ENCODE data around the gene RXRA. TPM values are rescaled to one million over a fixed set of nuclear protein-coding genes. Genes with fewer than 3 reads are reported as not detected.

Gene RXRA
- total and polyA plus RNA-seq, 2 of the 13 experiments (the other 11 are each of a cell fraction or from before 2014, with no cell fraction given) = 18.9 to 29.2 TPM

DNA sequence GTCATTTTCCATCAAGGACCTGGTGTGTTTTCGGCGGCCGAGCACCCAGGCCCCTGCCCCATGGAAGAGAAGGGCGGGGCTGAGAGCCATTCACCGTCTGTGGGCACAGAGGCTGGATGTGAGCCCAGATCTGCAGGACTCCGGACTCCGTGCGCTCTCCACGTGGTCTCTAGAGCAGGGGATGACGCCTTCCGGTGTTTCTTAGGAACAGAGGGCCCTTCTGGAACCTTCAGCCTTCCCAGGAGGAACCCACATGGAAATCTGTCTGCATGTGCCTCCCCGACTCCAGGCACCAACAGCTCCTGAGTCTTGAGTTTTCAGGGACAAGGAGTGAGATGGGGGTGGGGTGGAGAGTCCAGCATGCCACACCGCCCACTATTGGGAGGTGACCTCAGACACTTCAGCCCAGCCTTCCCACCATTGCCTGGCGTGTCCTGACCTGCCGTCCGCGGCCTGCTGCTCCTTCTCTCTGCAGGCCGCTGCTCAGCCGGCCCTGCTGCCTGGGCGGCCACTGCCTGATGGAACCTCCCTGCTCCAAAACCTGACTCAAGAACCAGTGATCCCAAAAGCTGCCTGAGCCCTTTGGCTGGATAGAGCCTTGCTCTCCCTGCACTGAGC, 2.4 kb upstream of the RXRA start (continued):
- TF ChIP-seq PLSCR1 (CRISPR knock-in tag; IDR thresholded peaks at IDR 0.05; ENCODE audit: borderline replicate concordance) = no peak
- TF ChIP-seq ZNF468 (CRISPR knock-in tag; IDR thresholded peaks at IDR 0.05) = no peak
- TF ChIP-seq NR2C2 (CRISPR knock-in tag; IDR thresholded peaks at IDR 0.05; ENCODE audit: borderline replicate concordance) = no peak
- no peak for TF ChIP-seq FIP1L1 (IDR thresholded peaks at IDR 0.05; ENCODE audit: borderline replicate concordance, insufficient read depth, low read depth, low read length)
- TF ChIP-seq MBNL3 (CRISPR knock-in tag; conservative IDR thresholded peaks at IDR 0.05) = no peak
- 0 out of 2 replicates have a peak, but pooled peaks have one; percentile 17 for TF ChIP-seq ZXDC (CRISPR knock-in tag; IDR thresholded peaks at IDR 0.05)
- TF ChIP-seq CREB3 (CRISPR knock-in tag; IDR thresholded peaks at IDR 0.05) = 0 out of 2 replicates have a peak, but pooled peaks have one; percentile 69
- TF ChIP-seq SAFB2 (CRISPR knock-in tag; IDR thresholded peaks at IDR 0.05; ENCODE audit: borderline replicate concordance, low read depth) = peak; percentile 79; the same call in 1 of the 2 replicates
- TF ChIP-seq PITX1 (CRISPR knock-in tag; IDR thresholded peaks at IDR 0.05) = no peak
- TF ChIP-seq RNF2 (conservative IDR thresholded peaks at IDR 0.05; ENCODE audit: low read depth) = peak; percentile 81
- peak; percentile 86 for TF ChIP-seq ZNF547 (CRISPR knock-in tag; IDR thresholded peaks at IDR 0.05)
- no peak for TF ChIP-seq GABPA (IDR thresholded peaks at IDR 0.05; ENCODE audit: low read depth, low read length)
- peak; percentile 88 for TF ChIP-seq GABPA (CRISPR knock-in tag; IDR thresholded peaks at IDR 0.05; ENCODE audit: low read depth)
- TF ChIP-seq FLYWCH1 (CRISPR knock-in tag; IDR thresholded peaks at IDR 0.05) = 0 out of 2 replicates have a peak, but pooled peaks have one; percentile 41
- TF ChIP-seq MTA3 (CRISPR knock-in tag; IDR thresholded peaks at IDR 0.05) = no peak
- no peak for TF ChIP-seq MAX (IDR thresholded peaks at IDR 0.05)
- TF ChIP-seq ZBTB21 (CRISPR knock-in tag; IDR thresholded peaks at IDR 0.05) = no peak
- TF ChIP-seq SNRNP70 (IDR thresholded peaks at IDR 0.05; ENCODE audit: low read depth, low read length) = no peak
- no peak for TF ChIP-seq RFX1 (IDR thresholded peaks at IDR 0.05)
- TF ChIP-seq, protein P1, sequence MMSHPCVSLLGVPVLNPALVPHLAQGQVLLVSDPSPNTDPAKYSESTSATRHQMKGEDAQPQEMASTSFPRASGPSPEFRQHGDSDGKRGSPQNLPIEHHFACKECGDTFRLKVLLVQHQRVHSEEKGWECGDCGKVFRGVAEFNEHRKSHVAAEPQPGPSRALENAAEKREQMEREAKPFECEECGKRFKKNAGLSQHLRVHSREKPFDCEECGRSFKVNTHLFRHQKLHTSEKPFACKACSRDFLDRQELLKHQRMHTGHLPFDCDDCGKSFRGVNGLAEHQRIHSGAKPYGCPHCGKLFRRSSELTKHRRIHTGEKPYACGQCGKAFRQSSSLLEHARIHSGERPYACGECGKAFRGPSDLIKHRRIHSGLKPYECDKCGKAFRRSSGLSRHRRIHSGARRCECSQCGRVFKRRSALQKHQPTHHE (CRISPR knock-in tag; IDR thresholded peaks at IDR 0.05; ENCODE audit: borderline replicate concordance) = peak; percentile 57; the same call in 1 of the 2 replicates
- peak; percentile 98 for TF ChIP-seq ZFP37 (CRISPR knock-in tag; IDR thresholded peaks at IDR 0.05; ENCODE audit: borderline replicate concordance)
- no peak for TF ChIP-seq CSRNP2 (CRISPR knock-in tag; conservative IDR thresholded peaks at IDR 0.05; ENCODE audit: low read depth)
- no peak for TF ChIP-seq MZF1 (CRISPR knock-in tag; IDR thresholded peaks at IDR 0.05; ENCODE audit: borderline replicate concordance)
